GM23338 (cell line): Measurements from ENCODE around the gene QRICH2. TPM values are rescaled to one million over a fixed set of nuclear protein-coding genes. Genes with fewer than 3 reads are reported as not detected.

Source experiments
- ATAC-seq: fragments of 200-7000 bp; cut with Tn5 transposase; 3 replicates; pipeline ENCODE4 v1.9.1; 2020
- DNase-seq: peaks from one replicate; pipeline ENCODE4 v3.0.0-alpha.2; 2015; ENCODE audit warnings: low spot score
- H2AFZ ChIP-seq: fragments of 200-600 bp; sonication (generic); 2 replicates; pipeline ENCODE4 v1.8.0; 2016; ENCODE audit warnings: antibody characterized with exemption, mild to moderate bottlenecking, moderate library complexity
- H3F3A ChIP-seq: fragments of 200-600 bp; sonication (generic); replicated peaks from 2 replicates; pipeline ENCODE4 v1.8.0; 2017; ENCODE audit warnings: antibody characterized with exemption, mixed run types, low read depth
- H3K27ac ChIP-seq: fragments of 200-600 bp; sonication (generic); 2 replicates; pipeline ENCODE4 v1.6.1; 2016; ENCODE audit warnings: low read depth
- H3K27me3 ChIP-seq: fragments of 200-600 bp; sonication (generic); 2 replicates; pipeline ENCODE4 v1.8.0; 2016; ENCODE audit warnings: mild to moderate bottlenecking, mixed run types, moderate library complexity; ENCODE audit not compliant: insufficient read depth
- H3K36me3 ChIP-seq: fragments of 200-600 bp; sonication (generic); 2 replicates; pipeline ENCODE4 v1.8.0; 2016; ENCODE audit warnings: mild to moderate bottlenecking; ENCODE audit not compliant: insufficient read depth
- H3K4me1 ChIP-seq: fragments of 200-600 bp; sonication (generic); 2 replicates; pipeline ENCODE4 v1.8.0; 2016; ENCODE audit warnings: mild to moderate bottlenecking, moderate library complexity; ENCODE audit not compliant: insufficient read depth
- H3K4me2 ChIP-seq: fragments of 200-600 bp; sonication (generic); 2 replicates; pipeline ENCODE4 v1.7.1; 2017; ENCODE audit warnings: mixed run types
- H3K4me3 ChIP-seq: fragments of 200-600 bp; sonication (generic); 2 replicates; pipeline ENCODE4 v1.6.1; 2016; ENCODE audit warnings: mixed run types
- H3K79me2 ChIP-seq: fragments of 200-600 bp; sonication (generic); replicated peaks from 2 replicates; pipeline ENCODE4 v1.8.0; 2017; ENCODE audit warnings: mild to moderate bottlenecking; ENCODE audit not compliant: insufficient read depth
- H3K9me2 ChIP-seq: fragments of 200-600 bp; sonication (generic); 2 replicates; pipeline ENCODE4 v1.8.0; 2017; ENCODE audit not compliant: insufficient read depth
- H4K20me1 ChIP-seq: fragments of 200-600 bp; sonication (generic); replicated peaks from 2 replicates; pipeline ENCODE4 v1.8.0; 2017; ENCODE audit warnings: mild to moderate bottlenecking; ENCODE audit not compliant: insufficient read depth
- H3K27ac Mint-ChIP-seq: 2 replicates; pipeline ENCODE4 v1.8.0; 2020; ENCODE audit warnings: inconsistent platforms, mild to moderate bottlenecking, moderate library complexity, mixed read lengths
- H3K27me3 Mint-ChIP-seq: 3 replicates; pipeline ENCODE4 v1.8.0; 2022; ENCODE audit warnings: low read depth, mild to moderate bottlenecking, moderate library complexity, mixed read lengths, inconsistent platforms; ENCODE audit not compliant: insufficient read depth, poor library complexity
- H3K36me3 Mint-ChIP-seq: 3 replicates; pipeline ENCODE4 v1.8.0; 2021; ENCODE audit warnings: low read depth, mild to moderate bottlenecking, inconsistent platforms, moderate library complexity, mixed read lengths
- H3K4me1 Mint-ChIP-seq: 3 replicates; pipeline ENCODE4 v1.8.0; 2020; ENCODE audit warnings: mild to moderate bottlenecking, inconsistent platforms, mixed read lengths
- H3K4me3 Mint-ChIP-seq: 3 replicates; pipeline ENCODE4 v1.8.0; 2021; ENCODE audit warnings: moderate library complexity, mild to moderate bottlenecking, inconsistent platforms, mixed read lengths
- H3K9me3 Mint-ChIP-seq: 3 replicates; pipeline ENCODE4 v1.8.0; 2020; ENCODE audit warnings: moderate library complexity, mild to moderate bottlenecking, inconsistent platforms, mixed read lengths
- CREB1 ChIP-seq: fragments of 250-450 bp; sonication (Bioruptor Pico); IDR thresholded peaks from 2 replicates; pipeline ENCODE4 v1.5.0; 2020; ENCODE audit warnings: low read depth, mild to moderate bottlenecking, moderate library complexity
- ETS1 ChIP-seq: IDR thresholded peaks from 2 replicates; pipeline ENCODE4 v1.6.1; 2016; ENCODE audit warnings: antibody characterized with exemption
- EZH2phosphoT487 ChIP-seq: fragments of 200-600 bp; sonication (generic); IDR thresholded peaks from one replicate; pipeline ENCODE4 v1.8.1; 2018; ENCODE audit warnings: antibody characterized with exemption; ENCODE audit not compliant: unreplicated experiment
- JUNB ChIP-seq: IDR thresholded peaks from one replicate; pipeline ENCODE4 v1.6.1; 2016; ENCODE audit warnings: antibody characterized with exemption; ENCODE audit not compliant: unreplicated experiment
- POLR2AphosphoS5 ChIP-seq: IDR thresholded peaks from 2 replicates; pipeline ENCODE4 v1.6.1; 2016; ENCODE audit warnings: antibody characterized with exemption, low read depth
- ZNF114 ChIP-seq: fragments of 250-450 bp; sonication (Bioruptor Pico); IDR thresholded peaks from 2 replicates; pipeline ENCODE4 v1.5.0; 2020; ENCODE audit warnings: mild to moderate bottlenecking, moderate library complexity
- polyA plus RNA-seq: library from polyadenylated mRNA; unstranded; fragments of >200 nt; fragmentation: Nextera tagmentation; extraction: Ambion mirVana; gene quantifications from 2 replicates; pipeline ENCODE4 v1.2.1, GENCODE V29; 2016
- total RNA-seq: library from RNA; depleted of rRNA; stranded (reverse); fragments of >200 nt; shearing (Covaris generic); gene quantifications from 2 replicates; pipeline ENCODE4 v1.2.3, GENCODE V29; 2014
- TF ChIP-seq, protein P1 (sequence below): fragments of 250-450 bp; sonication (Bioruptor Pico); IDR thresholded peaks from 2 replicates; pipeline ENCODE4 v1.5.0; 2020; ENCODE audit warnings: mild to moderate bottlenecking, moderate library complexity

Gene QRICH2
- total and polyA plus RNA-seq, 2 experiments from 2014 or later: 2.2 to 3.7 TPM

DNA sequence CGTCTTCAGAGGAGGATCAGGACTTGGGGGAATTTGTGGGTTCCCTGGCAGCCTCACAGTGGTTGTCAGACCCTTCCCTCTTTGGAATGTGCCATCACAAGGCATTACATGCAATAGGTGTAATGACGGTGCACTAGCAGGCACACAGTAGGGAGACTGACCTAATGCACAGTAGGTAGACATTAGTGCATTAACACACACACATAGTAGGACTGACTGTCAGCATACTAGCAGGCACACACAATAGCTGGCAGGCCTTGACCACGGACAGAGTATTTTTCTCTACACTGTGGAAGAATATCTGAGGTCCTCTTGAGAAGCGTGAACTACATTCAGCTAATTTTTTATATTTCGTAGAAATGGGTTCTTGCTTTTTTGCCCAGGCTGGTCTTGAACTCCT is 53.8 kb downstream of the QRICH2 start:
- Histone ChIP-seq H3F3A (no peaks in the 10 kb centered on the region), H3K4me3 (no peak overlapping the region), H3K36me3 (no peaks in the 10 kb centered on the region), H3K4me2 (no peak overlapping the region), H3K27me3 (no peaks in the 10 kb centered on the region), H3K79me2 (no peaks in the 10 kb centered on the region), H2AFZ (no peak overlapping the region), H3K27ac (no peak overlapping the region), H3K9me2 (no peaks in the 10 kb centered on the region), H4K20me1 (no peaks in the 10 kb centered on the region), H3K4me1 (no peaks in the 10 kb centered on the region)
- ATAC-seq (no peak), DNase-seq (no peak)
- Mint-ChIP-seq H3K36me3 (0 out of 3 replicates have a peak, but pooled peaks cover 2% of the 10 kb centered on the region), H3K27me3 (peaks cover 8% of the 10 kb centered on the region), H3K4me1 (peaks cover 4% of the 10 kb centered on the region; the same call in 2 of the 3 replicates), H3K4me3 (no peak overlapping the region), H3K9me3 (no peaks in the 10 kb centered on the region), H3K27ac (no peak overlapping the region; the same call in 1 of the 2 replicates)
- TF ChIP-seq ZNF114 (CRISPR knock-in tag): no peak
- no peak for TF ChIP-seq JUNB
- no peak for TF ChIP-seq CREB1 (CRISPR knock-in tag)
- TF ChIP-seq, protein P1, sequence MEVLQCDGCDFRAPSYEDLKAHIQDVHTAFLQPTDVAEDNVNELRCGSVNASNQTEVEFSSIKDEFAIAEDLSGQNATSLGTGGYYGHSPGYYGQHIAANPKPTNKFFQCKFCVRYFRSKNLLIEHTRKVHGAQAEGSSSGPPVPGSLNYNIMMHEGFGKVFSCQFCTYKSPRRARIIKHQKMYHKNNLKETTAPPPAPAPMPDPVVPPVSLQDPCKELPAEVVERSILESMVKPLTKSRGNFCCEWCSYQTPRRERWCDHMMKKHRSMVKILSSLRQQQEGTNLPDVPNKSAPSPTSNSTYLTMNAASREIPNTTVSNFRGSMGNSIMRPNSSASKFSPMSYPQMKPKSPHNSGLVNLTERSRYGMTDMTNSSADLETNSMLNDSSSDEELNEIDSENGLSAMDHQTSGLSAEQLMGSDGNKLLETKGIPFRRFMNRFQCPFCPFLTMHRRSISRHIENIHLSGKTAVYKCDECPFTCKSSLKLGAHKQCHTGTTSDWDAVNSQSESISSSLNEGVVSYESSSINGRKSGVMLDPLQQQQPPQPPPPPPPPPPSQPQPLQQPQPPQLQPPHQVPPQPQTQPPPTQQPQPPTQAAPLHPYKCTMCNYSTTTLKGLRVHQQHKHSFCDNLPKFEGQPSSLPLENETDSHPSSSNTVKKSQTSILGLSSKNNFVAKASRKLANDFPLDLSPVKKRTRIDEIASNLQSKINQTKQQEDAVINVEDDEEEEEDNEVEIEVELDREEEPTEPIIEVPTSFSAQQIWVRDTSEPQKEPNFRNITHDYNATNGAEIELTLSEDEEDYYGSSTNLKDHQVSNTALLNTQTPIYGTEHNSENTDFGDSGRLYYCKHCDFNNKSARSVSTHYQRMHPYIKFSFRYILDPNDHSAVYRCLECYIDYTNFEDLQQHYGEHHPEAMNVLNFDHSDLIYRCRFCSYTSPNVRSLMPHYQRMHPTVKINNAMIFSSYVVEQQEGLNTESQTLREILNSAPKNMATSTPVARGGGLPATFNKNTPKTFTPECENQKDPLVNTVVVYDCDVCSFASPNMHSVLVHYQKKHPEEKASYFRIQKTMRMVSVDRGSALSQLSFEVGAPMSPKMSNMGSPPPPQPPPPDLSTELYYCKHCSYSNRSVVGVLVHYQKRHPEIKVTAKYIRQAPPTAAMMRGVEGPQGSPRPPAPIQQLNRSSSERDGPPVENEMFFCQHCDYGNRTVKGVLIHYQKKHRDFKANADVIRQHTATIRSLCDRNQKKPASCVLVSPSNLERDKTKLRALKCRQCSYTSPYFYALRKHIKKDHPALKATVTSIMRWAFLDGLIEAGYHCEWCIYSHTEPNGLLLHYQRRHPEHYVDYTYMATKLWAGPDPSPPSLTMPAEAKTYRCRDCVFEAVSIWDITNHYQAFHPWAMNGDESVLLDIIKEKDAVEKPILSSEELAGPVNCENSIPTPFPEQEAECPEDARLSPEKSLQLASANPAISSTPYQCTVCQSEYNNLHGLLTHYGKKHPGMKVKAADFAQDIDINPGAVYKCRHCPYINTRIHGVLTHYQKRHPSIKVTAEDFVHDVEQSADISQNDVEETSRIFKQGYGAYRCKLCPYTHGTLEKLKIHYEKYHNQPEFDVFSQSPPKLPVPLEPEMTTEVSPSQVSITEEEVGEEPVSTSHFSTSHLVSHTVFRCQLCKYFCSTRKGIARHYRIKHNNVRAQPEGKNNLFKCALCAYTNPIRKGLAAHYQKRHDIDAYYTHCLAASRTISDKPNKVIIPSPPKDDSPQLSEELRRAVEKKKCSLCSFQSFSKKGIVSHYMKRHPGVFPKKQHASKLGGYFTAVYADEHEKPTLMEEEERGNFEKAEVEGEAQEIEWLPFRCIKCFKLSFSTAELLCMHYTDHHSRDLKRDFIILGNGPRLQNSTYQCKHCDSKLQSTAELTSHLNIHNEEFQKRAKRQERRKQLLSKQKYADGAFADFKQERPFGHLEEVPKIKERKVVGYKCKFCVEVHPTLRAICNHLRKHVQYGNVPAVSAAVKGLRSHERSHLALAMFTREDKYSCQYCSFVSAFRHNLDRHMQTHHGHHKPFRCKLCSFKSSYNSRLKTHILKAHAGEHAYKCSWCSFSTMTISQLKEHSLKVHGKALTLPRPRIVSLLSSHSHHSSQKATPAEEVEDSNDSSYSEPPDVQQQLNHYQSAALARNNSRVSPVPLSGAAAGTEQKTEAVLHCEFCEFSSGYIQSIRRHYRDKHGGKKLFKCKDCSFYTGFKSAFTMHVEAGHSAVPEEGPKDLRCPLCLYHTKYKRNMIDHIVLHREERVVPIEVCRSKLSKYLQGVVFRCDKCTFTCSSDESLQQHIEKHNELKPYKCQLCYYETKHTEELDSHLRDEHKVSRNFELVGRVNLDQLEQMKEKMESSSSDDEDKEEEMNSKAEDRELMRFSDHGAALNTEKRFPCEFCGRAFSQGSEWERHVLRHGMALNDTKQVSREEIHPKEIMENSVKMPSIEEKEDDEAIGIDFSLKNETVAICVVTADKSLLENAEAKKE: no peak
- TF ChIP-seq POLR2AphosphoS5: no peak
- TF ChIP-seq EZH2phosphoT487: no peak
- no peak for TF ChIP-seq ETS1
